Ishikawa (cell line): ENCODE results near the gene ACYP1.

Experiments used
- CEBPB ChIP-seq: IDR thresholded peaks from 2 replicates; pipeline ENCODE4 v1.6.1; 2012
- EGR1 ChIP-seq: IDR thresholded peaks from 2 replicates; pipeline ENCODE4 v1.6.1; 2012
- EP300 ChIP-seq: IDR thresholded peaks from 2 replicates; pipeline ENCODE4 v1.6.1; 2012; ENCODE audit warnings: borderline replicate concordance
- MAX ChIP-seq: IDR thresholded peaks from 2 replicates; pipeline ENCODE4 v1.6.1; 2012
- RAD21 ChIP-seq: IDR thresholded peaks from 2 replicates; pipeline ENCODE4 v1.6.1; 2012; ENCODE audit warnings: low read depth
- TAF1 ChIP-seq: IDR thresholded peaks from 2 replicates; pipeline ENCODE4 v1.6.1; 2012; ENCODE audit warnings: low read depth, mild to moderate bottlenecking
- TEAD4 ChIP-seq: IDR thresholded peaks from 2 replicates; pipeline ENCODE4 v1.6.1; 2012

GRCh38 chr14:75083271-75083670 lies 19.4 kb upstream of the ACYP1 start:
- TF ChIP-seq EGR1 (no peak), RAD21 (no peak), TAF1 (no peak), MAX (no peak), TEAD4 (no peak), CEBPB (no peak), EP300 (no peak)
